Measurements from ENCODE around the gene HNRNPK. TPM values are rescaled to one million over a fixed set of nuclear protein-coding genes. Genes with fewer than 3 reads are reported as not detected.

The HNRNPK gene
- total and polyA plus RNA-seq, 2 of the 13 experiments (the other 11 are each of a cell fraction or from before 2014, with no cell fraction given), result 321 to 712 TPM

DNA sequence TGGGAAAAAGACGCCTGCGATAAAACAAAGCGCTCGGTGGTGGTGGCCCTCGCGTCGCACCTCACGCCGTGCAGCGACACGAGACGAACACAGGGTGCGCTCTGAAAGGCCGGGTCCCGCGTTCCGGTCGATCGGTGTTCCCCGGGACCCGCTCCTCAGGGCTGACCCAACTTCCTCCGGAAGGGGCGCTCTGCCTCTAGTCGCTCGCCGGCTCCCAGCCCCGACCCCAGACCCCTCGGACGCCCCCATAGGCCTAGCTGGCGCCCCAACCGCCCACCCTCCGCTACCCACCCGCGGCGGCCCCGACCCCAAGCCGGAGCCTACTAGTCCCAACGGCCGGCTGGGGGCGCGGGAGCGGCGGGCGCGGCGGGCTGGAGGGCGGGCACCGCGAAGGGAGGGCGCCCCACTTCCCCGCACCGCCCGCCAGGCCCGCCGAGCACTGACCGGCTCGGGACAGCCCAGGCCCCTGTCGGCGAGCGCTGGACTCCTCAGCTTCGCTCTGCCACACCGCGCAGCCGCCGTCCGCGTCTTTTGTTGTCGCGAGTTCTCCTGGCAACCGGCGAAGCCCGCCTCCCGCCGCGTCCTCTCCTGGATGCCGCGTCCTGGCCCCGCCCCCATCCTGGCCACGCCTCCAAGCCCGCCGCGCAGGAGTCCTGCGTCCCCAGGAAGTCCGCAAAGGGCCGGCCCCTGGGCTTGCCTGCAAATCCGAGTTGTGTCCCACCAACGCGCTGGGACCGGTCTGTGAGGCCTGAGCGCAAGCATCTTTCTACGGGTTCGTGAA, 58.9 kb downstream of the HNRNPK start, which contains the start of gene KIF27 (continued):
- TF ChIP-seq HMG20B (CRISPR knock-in tag; conservative IDR thresholded peaks at IDR 0.05), result no peak
- TF ChIP-seq MEIS1 (CRISPR knock-in tag; IDR thresholded peaks at IDR 0.05; ENCODE audit: borderline replicate concordance), result no peak
- TF ChIP-seq PHB2 (IDR thresholded peaks at IDR 0.05; ENCODE audit: partially characterized antibody), result no peak
- TF ChIP-seq BRCA1 (CRISPR knock-in tag; IDR thresholded peaks at IDR 0.05), result no peak
- no peak for TF ChIP-seq FOXO1 (CRISPR knock-in tag; IDR thresholded peaks at IDR 0.05)
- TF ChIP-seq ZSCAN29 (CRISPR knock-in tag; conservative IDR thresholded peaks at IDR 0.05), result no peak; the same call in 1 of the 2 replicates
- TF ChIP-seq, protein P1, sequence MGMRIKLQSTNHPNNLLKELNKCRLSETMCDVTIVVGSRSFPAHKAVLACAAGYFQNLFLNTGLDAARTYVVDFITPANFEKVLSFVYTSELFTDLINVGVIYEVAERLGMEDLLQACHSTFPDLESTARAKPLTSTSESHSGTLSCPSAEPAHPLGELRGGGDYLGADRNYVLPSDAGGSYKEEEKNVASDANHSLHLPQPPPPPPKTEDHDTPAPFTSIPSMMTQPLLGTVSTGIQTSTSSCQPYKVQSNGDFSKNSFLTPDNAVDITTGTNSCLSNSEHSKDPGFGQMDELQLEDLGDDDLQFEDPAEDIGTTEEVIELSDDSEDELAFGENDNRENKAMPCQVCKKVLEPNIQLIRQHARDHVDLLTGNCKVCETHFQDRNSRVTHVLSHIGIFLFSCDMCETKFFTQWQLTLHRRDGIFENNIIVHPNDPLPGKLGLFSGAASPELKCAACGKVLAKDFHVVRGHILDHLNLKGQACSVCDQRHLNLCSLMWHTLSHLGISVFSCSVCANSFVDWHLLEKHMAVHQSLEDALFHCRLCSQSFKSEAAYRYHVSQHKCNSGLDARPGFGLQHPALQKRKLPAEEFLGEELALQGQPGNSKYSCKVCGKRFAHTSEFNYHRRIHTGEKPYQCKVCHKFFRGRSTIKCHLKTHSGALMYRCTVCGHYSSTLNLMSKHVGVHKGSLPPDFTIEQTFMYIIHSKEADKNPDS (CRISPR knock-in tag; IDR thresholded peaks at IDR 0.05), result no peak
- no peak for TF ChIP-seq ZNF20 (CRISPR knock-in tag; IDR thresholded peaks at IDR 0.05)
- TF ChIP-seq, protein P2, sequence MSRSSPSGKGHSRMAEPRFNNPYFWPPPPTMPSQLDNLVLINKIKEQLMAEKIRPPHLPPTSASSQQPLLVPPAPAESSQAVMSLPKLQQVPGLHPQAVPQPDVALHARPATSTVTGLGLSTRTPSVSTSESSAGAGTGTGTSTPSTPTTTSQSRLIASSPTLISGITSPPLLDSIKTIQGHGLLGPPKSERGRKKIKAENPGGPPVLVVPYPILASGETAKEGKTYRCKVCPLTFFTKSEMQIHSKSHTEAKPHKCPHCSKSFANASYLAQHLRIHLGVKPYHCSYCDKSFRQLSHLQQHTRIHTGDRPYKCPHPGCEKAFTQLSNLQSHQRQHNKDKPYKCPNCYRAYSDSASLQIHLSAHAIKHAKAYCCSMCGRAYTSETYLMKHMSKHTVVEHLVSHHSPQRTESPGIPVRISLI (CRISPR knock-in tag; IDR thresholded peaks at IDR 0.05; ENCODE audit: borderline replicate concordance), result no peak
- peak; percentile 61; the same call in 1 of the 2 replicates for TF ChIP-seq MED1 (CRISPR knock-in tag; IDR thresholded peaks at IDR 0.05)
- TF ChIP-seq, protein P3, sequence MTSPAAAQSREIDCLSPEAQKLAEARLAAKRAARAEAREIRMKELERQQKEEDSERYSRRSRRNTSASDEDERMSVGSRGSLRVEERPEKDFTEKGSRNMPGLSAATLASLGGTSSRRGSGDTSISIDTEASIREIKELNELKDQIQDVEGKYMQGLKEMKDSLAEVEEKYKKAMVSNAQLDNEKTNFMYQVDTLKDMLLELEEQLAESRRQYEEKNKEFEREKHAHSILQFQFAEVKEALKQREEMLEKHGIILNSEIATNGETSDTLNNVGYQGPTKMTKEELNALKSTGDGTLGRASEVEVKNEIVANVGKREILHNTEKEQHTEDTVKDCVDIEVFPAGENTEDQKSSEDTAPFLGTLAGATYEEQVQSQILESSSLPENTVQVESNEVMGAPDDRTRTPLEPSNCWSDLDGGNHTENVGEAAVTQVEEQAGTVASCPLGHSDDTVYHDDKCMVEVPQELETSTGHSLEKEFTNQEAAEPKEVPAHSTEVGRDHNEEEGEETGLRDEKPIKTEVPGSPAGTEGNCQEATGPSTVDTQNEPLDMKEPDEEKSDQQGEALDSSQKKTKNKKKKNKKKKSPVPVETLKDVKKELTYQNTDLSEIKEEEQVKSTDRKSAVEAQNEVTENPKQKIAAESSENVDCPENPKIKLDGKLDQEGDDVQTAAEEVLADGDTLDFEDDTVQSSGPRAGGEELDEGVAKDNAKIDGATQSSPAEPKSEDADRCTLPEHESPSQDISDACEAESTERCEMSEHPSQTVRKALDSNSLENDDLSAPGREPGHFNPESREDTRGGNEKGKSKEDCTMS (CRISPR knock-in tag; conservative IDR thresholded peaks at IDR 0.05), result no peak
- no peak for TF ChIP-seq ZFAT (CRISPR knock-in tag; conservative IDR thresholded peaks at IDR 0.05)
- no peak for TF ChIP-seq ZNF121 (CRISPR knock-in tag; IDR thresholded peaks at IDR 0.05)
- TF ChIP-seq ZNF138 (CRISPR knock-in tag; IDR thresholded peaks at IDR 0.05; ENCODE audit: low read depth), result 0 out of 2 replicates have a peak, but pooled peaks have one; percentile 11
- TF ChIP-seq MED8 (CRISPR knock-in tag; IDR thresholded peaks at IDR 0.05; ENCODE audit: insufficient replicate concordance), result no peak
- no peak for TF ChIP-seq ZSCAN22 (CRISPR knock-in tag; IDR thresholded peaks at IDR 0.05)
- TF ChIP-seq ZNF75D (CRISPR knock-in tag; IDR thresholded peaks at IDR 0.05; ENCODE audit: borderline replicate concordance), result no peak
- peak; percentile 79; the same call in 1 of the 2 replicates for TF ChIP-seq ERF (CRISPR knock-in tag; IDR thresholded peaks at IDR 0.05)
- no peak for TF ChIP-seq NCOA5 (CRISPR knock-in tag; IDR thresholded peaks at IDR 0.05)
- no peak for TF ChIP-seq JARID2 (CRISPR knock-in tag; IDR thresholded peaks at IDR 0.05; ENCODE audit: insufficient replicate concordance)
- TF ChIP-seq ZFX (CRISPR knock-in tag; IDR thresholded peaks at IDR 0.05; ENCODE audit: low read depth), result peak; percentile 86
- 0 out of 2 replicates have a peak, but pooled peaks have one; percentile 59 for TF ChIP-seq ZNF674 (CRISPR knock-in tag; IDR thresholded peaks at IDR 0.05; ENCODE audit: low read depth)
- TF ChIP-seq HOXA9 (CRISPR knock-in tag; IDR thresholded peaks at IDR 0.05; ENCODE audit: borderline replicate concordance), result no peak
- peak; percentile 81 for TF ChIP-seq RFXAP (CRISPR knock-in tag; IDR thresholded peaks at IDR 0.05; ENCODE audit: borderline replicate concordance)
- TF ChIP-seq CAMTA2 (CRISPR knock-in tag; IDR thresholded peaks at IDR 0.05; ENCODE audit: borderline replicate concordance), result no peak; the same call in 1 of the 2 replicates

Measured in HepG2 (cell line).